Astrocyte of the spinal cord (primary cell): ENCODE results near the gene PIGB.
"Not testable (repeated sequence)": the region's sequence is repeated elsewhere in the genome, so short reads cannot be mapped to it uniquely, and the experiment has no call there.

Experiments
- DNase-seq: peaks from one replicate; pipeline ENCODE4 v3.0.0; 2011; ENCODE audit warnings: low read depth, low spot score
- H3K4me3 ChIP-seq: 2 replicates; pipeline ENCODE4 v1.5.1; 2011; ENCODE audit warnings: low read depth, mild to moderate bottlenecking, low read length, moderate library complexity
- CTCF ChIP-seq: IDR thresholded peaks from 2 replicates; pipeline ENCODE4 v1.5.1; 2012; ENCODE audit warnings: low read depth, mild to moderate bottlenecking, low read length, inconsistent platforms
- in situ Hi-C: cut with HindIII; loops from 2 replicates; pipeline ENCODE4 v1.10.0; 2017; ENCODE audit warnings: low sequenced_read_pairs

PIGB gene

GRCh38 chr15:55288006-55288717, 30.9 kb upstream of the PIGB start:
- no peak overlapping the region for H3K4me3 ChIP-seq
- TF ChIP-seq CTCF: no peak
- DNase-seq: no peak
- in situ Hi-C loops: no loop called here

GRCh38 chr15:55289011-55289745, 29.8 kb upstream of the PIGB start:
- TF ChIP-seq CTCF: no peak
- DNase-seq: peak; percentile 18
- H3K4me3 ChIP-seq: peak overlapping the region; percentile 82
- in situ Hi-C loops: no loop called here

GRCh38 chr15:55289746-55290527, 29.1 kb upstream of the PIGB start, which contains the start of gene RAB27A:
Gene RAB27A (minus strand): TSS chr15:55289813. CDS start chr15:55234934, 54,879 bp downstream.
- no peak for TF ChIP-seq CTCF
- DNase-seq: peak; percentile 84
- H3K4me3 ChIP-seq: peak within 1 kb of the TSS; percentile 82
- in situ Hi-C loops: no loop called here

- H3K4me3 ChIP-seq: peak overlapping the region; percentile 82
- DNase-seq: no peak
- peak; percentile 93 for TF ChIP-seq CTCF
- in situ Hi-C loops: no loop called here
Observed at GRCh38 chr15:55290528-55291057, 28.4 kb upstream of the PIGB start.

- in situ Hi-C loops: no loop called here
- no peak for DNase-seq
- TF ChIP-seq CTCF: no peak
- no peak overlapping the region for H3K4me3 ChIP-seq
Observed at GRCh38 chr15:55297315-55297714, 21.7 kb upstream of the PIGB start.

- DNase-seq, in situ Hi-C loops, H3K4me3 ChIP-seq: not testable (repeated sequence)
Observed at GRCh38 chr15:55302801-55303200, 16.2 kb upstream of the PIGB start.
